HG02798 (cell line): ENCODE data around the gene INHBB.
"Not testable (repeated sequence)": the region's sequence is repeated elsewhere in the genome, so short reads cannot be mapped to it uniquely, and the experiment has no call there.

ENCODE experiments used
- ATAC-seq: cut with Tn5 transposase; IDR thresholded peaks from one replicate; pipeline ENCODE4 v1.9.1; 2021; ENCODE audit warnings: mild to moderate bottlenecking; ENCODE audit not compliant: unreplicated experiment, poor library complexity

INHBB gene

DNA sequence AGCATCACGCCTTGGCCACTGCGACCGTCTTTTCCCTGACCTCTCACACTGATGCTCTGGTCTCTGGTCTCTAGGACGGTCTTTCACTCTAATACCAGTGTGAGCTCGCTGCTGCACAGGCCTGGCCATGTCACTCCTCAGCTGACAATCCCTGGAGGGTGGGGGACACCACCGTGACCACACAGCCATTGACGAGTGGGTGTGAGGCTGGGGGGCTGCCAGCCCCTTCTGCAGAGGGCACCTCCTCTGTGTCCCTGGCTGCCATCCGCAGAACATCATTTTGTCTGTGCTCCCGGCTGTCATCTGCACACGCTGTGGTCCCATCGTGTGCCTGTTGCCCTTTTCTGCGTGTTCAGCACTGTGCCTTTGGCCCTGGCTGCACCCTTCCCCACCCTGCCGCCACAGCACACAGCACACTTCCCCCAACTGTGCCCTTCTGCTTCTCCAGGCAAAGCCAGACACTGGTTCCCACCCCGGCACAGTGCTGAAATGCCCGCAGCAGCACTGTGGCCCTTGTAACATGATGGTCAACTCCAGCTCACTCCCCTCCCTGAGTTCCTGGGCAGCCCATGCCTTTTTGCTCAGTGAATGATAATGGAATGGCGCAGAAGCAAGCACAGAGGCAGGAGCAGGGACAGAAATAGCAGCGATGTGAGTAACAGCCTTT lies 30.4 kb upstream of the INHBB start:
- no peak for ATAC-seq

DNA sequence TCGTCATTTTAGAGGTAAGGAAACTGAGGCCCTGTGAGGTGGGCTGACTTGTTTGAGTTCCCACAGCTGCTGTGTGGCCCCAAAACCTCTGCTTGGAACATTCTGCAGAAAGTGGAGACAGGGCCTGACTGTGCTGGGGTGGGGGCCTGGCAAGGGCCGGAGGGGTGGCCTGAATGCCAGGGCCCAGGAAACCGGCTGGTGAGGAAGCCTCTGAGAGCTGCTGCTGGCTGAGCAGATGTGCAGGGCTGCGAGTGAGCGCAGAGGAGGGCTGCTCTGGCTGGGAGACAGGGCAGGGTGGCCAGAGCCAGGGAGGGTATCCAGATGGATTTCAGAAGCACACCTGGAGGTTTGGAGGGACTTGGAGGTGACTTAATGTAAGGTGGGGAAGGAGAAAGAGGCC lies 29.9 kb upstream of the INHBB start:
- ATAC-seq: no peak

DNA sequence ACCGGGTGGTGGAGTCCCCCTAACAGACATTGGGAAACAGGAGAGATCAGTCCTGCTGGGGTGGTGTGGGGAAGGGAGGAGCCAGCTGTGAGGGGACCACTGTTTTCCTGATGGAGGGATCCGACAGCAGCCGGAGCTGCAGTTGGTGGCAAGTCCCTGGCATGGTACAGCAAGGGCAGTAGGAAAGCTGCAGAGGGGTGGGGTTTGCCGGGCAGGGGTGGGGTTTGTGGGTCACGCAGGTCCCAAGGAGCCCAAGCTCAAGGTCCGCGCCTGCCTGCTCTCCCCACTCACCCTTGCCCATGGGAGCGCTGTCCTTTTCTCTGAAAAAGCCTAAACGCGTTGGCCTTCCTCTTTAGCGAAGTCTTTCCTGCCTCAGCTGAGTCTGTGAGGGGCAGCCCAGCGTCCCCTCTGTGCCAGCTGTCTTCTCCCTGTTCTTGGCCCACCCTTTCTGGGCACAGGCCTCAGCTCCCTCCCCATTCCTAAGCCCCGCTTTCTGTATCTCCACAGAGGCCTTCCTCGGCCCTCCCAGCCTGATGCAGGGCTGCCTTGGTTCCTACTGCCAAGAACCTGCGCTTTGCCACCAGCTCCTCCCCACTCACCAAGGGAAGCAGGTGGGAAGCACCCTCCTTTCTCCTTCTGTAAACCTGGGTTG lies 29.3 kb upstream of the INHBB start:
- no peak for ATAC-seq

DNA sequence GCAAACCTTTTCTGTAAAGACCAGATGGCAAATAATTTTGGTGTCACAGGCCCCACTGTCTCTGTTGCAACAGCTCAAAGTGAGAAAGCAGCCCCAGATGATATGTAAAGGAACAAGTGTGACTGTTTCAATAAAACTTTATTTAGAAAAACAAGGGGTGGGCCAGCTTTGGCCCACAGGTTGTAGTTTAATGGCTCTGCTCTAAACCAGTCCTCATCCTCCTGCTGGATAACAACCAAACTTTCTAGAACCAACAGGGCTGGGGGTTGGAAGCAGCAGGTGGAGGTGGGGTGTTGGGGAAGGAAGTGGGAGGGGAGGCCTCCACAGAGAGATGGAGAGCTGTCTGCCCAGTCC lies 28.8 kb upstream of the INHBB start:
- no peak for ATAC-seq

DNA sequence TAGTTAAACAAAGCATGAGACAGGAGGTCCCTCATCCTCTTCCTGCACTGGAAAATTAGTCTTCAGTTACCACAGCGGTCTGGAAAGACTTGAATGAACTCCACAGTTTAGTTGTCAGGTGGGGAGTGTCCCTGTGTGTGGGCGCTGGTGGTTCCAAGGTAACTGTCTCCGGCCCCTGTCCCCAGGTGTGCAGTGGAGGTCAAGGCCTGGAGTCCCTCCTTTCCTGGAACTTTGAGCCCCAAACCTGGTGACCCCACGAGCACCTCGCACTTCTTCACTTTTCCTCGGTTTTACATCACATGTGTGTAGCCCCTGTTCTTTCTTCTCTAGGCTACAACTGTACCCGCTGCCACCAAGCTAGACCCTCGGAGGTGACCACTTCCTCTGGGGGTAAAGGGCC lies 28.0 kb upstream of the INHBB start:
- ATAC-seq: no peak

DNA sequence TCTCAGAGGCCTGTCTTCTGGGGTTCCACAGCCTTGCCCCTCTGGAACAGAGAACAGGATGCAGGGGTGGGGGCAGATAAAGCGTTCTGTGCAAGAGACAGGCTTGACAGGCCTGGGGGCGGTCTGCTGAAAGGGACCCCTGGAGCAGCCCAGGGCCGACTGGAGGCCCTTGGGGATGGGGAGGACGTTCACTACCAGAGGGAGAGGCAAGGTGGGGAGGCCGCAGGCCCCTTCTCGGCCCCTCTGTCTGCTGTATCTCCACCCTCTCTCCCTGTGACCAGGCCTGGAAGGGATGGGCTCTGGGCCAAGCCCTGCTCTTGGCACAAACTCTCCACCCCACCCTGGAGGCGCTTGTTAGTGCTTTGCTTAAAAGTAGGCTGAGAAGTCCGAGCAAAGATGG lies 27.3 kb upstream of the INHBB start:
- no peak for ATAC-seq

DNA sequence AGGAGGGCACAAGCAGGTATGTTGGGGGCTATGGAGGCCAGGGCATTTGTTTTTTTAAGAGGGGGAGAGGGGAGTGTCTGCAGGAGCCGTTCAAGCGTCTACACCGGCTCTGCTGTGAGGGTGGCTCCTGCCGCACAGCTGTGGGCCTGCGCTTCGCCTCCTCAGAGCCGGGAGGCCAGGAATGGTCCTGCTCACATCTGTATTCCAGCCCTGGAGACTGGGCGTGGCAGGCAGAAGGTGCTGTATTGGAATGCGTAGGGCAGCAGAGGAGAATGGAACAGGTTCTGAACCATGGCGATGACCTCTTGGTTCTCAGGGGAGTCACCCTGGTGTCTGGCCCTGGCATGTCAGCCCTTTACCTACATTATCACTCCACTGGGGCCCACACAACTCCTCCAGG lies 26.8 kb upstream of the INHBB start:
- ATAC-seq: no peak

DNA sequence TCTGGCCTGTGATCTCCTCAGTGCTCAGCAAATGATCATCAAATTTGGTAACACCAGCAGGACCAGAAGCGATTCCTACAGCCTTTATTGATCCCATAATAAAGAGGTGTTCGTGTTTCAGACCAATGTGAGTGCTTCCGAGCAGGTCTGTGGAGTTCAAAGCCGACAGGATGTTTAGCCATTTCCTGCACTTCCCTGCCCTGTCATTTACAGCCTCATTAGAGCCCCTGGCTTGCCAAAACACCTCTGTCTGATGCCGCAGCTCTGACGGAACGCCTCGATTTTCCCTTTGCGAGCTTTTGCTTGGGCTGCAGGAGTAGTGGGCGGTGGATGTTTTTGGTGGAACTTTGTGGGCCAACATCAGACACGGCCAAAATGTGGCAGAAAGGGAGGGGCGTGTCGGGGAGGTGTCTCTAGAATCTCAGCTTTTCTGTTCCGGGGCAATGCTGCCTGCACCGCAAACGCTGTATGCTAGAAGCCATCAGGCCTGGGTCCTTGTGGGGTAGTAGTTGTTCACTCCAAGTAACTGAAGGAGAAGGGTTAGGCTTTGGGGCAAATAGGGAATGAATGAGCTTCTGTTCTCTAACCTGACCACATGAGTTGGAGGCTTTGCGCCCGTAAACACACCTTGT lies 26.1 kb upstream of the INHBB start:
- no peak for ATAC-seq

DNA sequence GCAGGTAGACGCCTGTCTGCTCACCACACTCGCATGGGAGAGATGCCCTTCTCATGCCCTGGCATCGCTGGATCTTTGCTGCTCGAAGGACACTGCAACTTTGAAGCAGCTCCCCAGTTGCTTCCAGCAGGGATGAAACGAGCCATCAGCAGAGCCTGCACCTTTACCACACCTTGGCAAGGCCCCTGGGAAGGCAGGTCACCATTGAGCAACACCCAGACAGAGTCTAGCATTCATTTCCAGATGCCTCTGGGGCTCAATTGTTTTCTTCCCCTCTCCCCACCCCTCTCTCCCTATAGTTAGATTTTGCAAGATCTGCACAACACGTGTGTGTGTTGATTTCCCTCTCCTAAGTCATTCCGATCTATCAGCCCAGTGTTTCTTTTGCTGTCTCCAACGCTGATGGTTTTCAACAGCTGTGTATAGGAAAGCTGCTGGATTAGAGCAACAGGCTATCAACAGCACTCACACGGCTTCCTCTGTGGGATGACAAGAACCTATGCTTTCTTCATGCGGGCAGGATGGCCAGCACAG lies 25.6 kb upstream of the INHBB start:
- ATAC-seq: no peak

DNA sequence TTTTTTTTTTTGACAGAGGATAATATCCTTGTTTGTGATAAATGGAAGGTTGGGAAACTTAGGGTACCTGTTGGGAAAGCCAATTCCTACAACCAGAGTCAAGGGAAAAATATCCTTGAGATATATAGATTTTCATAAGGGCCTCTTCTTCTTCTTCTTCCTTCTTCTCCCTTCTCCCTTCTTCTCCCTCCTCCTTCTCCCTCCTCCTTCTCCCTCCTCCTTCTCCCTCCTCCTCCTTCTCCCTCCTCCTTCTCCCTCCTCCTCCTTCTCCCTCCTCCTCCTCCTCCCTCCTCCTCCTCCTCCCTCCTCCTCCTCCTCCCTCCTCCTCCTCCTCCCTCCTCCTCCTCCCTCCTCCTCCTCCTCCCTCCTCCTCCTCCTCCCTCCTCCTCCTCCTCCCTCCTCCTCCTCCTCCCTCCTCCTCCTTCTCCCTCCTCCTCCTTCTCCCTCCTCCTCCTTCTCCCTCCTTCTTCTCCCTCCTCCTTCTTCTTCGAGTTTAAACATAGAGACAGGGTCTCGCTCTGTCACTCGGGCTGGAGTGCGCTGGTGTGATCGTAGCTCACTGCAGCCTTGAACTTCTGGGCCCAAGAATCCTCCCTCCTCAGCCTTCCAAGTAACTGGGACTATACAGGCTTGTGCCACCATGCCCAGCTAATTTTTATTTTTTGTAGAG lies 24.9 kb upstream of the INHBB start:
- not testable (repeated sequence) for ATAC-seq

DNA sequence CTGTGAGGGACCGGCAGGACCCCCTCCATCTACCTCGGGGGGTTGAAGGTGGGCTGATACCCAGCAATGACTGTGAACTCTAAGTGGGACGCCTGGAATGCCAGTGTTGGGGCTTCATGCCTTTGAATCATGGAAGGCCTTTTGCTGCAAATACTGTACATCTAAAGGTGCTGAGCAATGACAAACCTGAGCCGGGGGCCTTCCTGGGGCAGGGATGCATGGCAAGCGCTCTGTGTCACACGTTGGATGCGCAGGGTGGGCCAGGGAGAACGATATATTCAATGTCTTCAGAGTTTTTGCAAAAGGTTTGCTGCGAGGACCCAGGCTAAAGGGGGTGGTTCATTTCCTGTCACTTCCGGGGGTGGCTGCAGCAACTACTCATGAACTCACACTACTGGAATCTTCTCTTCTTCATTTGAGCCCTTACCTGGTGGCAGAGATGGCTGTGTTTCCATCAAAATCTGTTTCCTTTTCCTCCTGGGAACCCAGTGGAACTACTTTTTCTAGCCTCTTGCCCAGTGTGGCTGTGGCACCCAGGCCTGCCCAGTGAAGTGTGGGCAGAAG lies 24.1 kb upstream of the INHBB start:
- no peak for ATAC-seq

DNA sequence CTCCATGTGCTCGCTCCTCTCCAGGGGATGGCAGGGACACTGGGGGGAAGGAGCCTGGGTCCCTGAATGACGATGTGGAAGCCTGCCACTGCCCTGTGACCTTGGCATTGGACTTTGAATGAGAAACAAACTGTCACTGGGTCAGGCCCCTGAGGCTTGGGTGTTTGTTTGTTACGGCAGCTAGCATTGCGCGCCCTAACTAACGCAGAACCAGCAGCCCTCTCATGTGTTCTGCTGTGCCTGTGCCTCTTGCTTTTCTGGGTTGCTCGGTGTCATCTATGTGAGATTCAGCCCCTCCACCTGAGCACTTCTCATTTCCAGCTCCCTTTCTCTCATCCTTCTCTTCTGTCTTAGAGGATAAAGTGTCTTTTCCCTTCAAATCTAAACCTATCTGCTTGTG lies 23.6 kb upstream of the INHBB start:
- ATAC-seq: no peak

DNA sequence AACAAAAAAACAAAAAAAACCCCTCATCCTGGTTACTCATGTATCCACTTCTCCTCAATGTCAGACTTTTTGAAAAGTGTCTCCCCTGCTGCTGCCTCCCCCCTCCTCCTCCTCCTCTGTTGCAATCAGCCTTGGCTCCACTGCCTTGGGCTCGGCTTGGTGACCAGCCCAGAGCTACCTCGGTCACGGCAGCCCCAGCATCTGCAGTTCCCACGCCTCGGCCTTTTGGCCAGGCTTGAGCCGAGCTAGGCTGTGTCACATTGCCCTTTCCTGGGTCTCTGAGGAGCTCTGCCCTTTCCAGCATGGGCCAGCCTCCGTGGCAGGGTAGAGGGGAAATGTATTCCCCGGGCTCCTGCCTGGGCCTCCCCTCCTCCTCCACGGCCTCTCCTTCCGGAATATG lies 22.7 kb upstream of the INHBB start:
- ATAC-seq: no peak

DNA sequence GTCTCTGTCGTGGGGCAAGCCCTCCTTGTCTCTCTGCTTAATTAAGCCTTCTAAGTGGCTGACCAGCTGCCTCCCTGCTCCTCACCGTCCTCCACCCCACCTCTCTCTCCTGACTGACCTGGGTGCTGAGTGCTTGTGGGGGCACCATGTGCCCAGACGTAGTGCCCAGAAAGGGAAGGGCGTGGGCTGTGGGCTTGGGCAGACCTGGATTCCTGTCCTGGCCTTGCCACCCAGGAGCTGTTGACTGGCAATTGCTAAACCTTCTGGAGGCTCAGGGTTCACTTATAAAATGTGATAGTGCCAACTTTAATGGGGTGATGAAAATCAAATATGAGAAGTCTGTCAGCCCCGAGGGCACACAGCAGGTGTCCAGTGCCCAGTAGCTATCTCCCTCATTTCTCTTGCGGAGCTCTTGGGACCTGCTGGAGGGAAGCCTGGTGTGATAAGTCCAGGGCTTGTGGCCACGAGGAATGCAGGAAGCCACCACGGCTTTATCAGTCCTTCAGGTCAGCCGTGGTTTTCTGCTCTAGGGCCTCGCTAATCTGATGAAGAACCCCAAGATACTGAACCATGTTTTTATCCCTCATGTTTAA lies 22.0 kb upstream of the INHBB start:
- no peak for ATAC-seq

DNA sequence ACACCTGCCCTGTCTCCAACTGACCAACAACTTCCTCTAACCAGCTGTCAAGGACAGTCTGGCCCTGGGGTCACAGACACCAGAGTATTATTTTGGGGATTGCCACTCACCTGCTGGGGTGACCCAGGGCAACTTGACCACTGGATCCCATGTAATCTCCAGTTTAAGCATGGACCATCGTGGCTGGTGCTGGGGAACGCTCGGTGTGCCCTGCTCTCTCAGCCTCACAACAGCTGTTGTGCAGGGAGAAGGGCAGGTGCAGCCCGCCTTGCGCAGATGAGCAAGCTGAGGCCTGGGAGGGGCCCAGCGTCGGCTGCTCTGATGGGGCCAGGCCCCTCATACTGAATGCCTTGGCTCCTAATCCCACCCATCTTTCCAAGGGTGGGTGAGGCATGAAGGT lies 21.0 kb upstream of the INHBB start:
- no peak for ATAC-seq

DNA sequence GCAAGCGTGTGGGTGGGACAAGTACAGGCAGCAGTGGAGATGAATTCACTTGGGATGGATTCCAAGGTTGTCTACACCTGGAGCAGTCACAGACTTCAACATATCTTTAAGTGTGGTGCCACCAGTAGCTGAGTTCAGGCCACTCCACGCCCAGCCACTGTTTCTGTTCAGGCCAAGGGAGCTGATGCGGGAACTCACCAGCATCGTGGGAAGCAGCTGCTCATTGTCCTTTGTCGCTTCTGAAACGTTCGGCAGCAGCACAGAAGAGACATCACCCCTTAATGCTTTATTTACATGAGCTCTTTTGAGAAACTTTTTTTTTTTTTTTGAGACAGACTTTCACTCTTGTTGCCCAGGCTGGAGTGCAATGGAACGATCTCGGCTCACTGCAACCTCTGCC lies 19.9 kb upstream of the INHBB start:
- ATAC-seq: no peak

DNA sequence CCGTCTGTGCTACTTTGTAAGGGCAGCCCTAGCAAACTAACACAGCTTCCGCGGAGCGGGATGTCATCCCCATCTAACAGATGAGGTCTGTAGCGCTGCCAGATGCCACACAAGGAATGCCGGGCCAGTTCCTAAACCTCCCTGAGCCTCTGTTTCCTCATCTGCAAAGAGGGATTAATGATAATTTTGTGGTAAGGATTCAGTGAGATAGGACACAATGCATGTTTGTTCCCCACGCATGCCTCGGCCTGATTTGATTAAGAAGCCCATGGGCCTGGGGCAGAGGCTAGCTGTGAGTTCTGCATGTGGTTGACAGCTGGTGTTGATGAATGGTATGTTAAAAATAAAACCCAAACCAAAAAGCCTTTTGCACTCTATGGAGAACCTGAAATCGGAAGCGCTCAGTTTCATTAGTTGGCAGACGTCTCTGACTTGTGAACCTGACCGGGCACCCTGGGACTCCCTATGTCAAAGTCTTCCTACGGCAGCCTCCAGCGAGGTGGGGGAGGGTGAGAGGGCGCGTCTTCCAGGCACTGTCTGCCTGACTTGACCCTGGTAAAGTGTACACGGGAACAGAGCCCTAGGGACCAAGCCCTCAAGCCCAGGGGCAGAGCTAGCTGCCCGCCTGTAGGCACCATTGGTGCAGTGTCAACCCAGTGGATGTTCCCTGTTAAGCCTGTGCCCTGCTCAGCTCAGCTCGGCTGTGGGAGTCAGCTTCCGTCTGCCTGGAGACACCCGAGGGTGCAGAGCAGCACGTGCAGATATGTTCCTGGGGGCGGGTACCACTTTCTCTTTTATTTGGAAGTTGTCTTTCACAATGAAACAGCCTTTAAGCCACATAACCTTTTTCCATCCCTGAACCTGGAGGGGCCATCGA lies 14.8 kb upstream of the INHBB start:
- no peak for ATAC-seq

DNA sequence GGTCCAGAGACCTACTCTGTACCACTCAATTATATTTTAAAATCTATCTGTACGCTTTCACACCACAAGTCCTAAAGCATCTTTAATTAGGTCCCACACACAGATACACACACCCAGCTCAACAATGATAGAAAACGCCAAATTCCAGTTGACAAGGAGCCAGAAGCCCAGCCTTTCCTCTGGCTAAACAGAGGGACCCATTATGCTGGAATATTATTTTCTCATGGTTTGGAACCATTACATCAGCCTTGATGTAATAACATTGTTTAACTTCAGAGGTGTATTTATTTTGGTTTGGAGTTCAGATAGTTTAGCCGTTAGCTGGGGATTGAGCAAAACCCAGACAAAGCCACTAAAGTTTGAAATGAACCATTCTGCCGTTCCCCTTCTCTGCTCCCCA lies 14.0 kb upstream of the INHBB start:
- no peak for ATAC-seq

DNA sequence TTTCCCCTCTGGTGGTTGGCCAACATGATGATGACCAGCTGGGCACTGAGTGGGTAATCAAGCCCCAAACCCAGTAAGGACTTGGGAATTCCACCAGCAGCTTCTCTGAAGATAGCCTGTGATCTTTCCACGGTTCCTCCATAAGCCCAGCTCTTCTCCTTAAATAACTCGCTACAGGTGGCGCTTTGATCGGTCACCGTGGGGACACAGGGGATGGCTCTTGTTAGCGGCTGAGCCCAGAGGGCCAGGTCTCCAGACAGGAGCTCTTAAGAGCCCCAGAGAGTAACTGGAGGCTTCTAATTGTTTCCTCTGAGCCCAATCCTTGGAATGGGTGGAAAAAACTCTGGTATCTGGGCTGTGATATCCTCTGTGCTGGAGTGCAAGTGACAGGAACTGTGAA lies 13.6 kb upstream of the INHBB start:
- ATAC-seq: no peak

DNA sequence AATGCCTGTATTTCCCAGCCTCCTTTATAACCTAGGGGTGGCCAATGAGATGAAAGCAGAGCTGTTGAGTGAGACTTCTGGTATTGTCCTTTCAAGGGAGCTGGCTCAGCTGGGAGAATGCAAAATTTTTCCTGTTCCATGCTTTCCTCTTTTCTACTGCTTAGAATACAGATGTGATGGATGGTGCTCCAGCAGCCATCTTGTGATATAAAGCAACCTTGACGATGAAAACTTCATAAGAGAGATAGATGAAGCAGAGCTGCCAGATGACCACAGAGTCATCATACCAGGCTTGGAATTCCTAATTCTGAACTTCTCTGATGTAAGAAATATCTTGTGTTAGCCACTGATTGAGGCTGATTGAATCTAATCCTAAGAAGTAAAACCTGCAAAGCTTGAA lies 11.9 kb upstream of the INHBB start:
- ATAC-seq: no peak
